Activated CD4-positive, CD25-positive, alpha-beta regulatory T cell treated with anti-CD3 and anti-CD28 coated beads, Interleukin-2, amount 50 U/mL, for 72 hours (primary cell): Measurements from ENCODE around the gene ALDH1B1.

ENCODE experiments used
- DNase-seq: peaks from one replicate; pipeline ENCODE4 v3.0.0; 2021

The ALDH1B1 gene

GRCh38 chr9:38417003-38417945 is 24.8 kb downstream of the ALDH1B1 start:
- peak; percentile 37 for DNase-seq

DNA sequence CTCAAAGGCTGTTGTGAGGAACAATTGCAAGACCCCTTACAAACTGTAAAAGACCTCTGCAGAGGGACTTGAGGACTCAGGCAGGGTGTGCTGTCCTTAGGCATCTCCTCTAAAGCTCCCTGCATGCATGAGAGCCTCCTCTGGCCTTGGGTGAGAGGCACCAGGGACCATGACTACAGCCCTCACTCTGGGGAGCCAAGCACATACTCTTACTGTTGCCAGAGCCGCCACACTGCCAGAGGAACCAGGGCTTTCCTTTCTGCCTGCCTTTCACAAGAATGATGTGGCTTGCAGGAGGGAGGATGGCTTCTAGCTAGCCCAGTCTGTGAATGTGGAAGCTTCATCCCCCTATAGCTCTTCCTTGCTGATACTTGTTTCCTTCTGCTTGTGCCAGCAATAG is 25.9 kb downstream of the ALDH1B1 start:
- DNase-seq: no peak

DNA sequence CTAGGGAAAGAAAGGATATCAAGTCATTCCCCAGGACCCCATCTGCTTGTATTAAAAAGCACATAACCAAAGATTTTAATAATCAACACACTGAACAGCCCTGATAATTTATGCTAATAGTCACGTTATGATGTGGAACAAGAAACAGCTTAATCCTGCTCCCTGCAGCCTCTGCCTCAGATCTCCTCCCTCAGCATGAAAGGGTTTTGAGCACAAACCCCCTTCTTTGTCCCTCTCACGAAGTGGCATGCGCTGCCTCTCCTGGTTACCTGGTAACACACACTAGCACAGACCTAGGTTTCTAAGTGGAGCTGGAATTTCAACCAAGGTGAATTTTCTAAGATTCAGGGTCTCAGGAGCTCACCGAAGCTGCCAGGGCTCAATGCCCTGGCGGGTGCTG is 26.7 kb downstream of the ALDH1B1 start:
- no peak for DNase-seq

- DNase-seq: no peak
These were observed 29.2 kb downstream of the ALDH1B1 start for GRCh38 chr9:38421498-38422211.

- DNase-seq: no peak
These were observed 30.2 kb downstream of the ALDH1B1 start for GRCh38 chr9:38422555-38423260.

GRCh38 chr9:38423273-38423972 is 30.9 kb downstream of the ALDH1B1 start:
- DNase-seq: no peak

DNA sequence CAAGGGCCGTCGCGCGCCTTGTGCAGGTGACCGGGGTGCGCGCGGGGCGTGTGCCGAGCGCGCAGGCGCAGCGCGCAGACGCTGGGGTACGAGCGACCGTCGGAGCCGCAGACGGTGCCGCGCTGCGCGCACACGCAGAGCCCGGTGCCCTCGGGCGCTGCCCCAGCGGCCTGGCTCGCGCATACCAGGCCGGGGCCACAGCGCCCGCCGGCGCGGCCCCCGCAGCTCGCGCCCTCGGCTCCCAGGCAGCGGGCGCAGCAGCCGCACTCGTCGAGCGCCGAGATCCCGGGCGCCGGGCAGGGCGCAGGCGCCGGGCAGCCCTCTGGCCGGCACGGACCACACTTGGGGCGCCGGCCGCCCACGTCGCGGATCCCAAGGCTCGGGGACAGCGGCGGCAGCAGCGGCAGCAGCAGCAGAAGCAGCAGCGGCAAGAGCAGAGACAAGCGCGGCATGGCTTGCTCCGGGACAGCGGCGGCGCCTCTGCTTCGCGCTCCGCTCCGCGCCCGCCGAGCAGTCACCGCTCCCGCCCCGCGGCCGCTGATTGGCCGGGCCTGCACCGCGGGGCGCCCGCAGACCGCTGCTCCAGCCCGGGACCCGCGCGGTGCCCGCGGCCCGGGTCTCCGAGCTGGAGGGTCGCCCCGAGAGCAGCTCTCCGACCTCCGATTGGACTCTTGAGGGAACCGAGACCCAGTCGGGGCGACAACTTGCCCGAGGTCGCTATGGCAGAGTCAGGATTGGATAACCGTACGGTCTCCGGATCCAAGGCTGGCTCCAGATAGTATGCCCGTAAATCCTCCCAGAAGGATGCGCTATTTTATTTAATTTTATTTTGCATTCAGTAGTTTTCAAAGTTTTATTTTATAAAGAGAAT is 31.7 kb downstream of the ALDH1B1 start, which contains the start of gene IGFBPL1:
Gene IGFBPL1, minus strand, starts transcription at position 482 of the 871 bp plus-strand sequence. Its CDS starts 30 bp downstream, at position 452.
- no peak for DNase-seq

GRCh38 chr9:38424918-38425317 is 32.4 kb downstream of the ALDH1B1 start:
- no peak for DNase-seq

GRCh38 chr9:38428062-38428461 is 35.6 kb downstream of the ALDH1B1 start:
- DNase-seq: no peak

GRCh38 chr9:38431116-38431515 is 38.6 kb downstream of the ALDH1B1 start:
- DNase-seq: no peak

- no peak for DNase-seq
These were observed 40.5 kb downstream of the ALDH1B1 start for GRCh38 chr9:38432922-38433510.

DNA sequence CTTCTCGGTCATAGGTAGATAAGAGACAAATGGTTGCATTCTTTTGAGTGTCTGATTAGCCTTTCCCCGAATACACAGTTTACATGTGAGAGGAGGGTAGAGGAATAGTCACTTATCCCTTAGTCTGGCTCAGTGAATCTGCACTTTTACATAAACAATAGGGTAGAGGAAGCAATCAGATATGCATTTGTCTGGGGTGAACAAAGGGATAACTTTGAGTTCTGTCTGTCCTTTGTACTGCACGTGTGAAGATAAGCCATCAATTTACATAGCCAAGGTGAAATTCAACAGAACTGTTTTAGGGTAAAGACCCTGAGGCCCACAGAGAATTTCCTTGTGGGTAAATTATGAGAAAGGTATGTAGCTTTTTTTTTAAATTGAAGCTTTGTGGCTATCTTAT is 41.9 kb downstream of the ALDH1B1 start:
- no peak for DNase-seq

DNA sequence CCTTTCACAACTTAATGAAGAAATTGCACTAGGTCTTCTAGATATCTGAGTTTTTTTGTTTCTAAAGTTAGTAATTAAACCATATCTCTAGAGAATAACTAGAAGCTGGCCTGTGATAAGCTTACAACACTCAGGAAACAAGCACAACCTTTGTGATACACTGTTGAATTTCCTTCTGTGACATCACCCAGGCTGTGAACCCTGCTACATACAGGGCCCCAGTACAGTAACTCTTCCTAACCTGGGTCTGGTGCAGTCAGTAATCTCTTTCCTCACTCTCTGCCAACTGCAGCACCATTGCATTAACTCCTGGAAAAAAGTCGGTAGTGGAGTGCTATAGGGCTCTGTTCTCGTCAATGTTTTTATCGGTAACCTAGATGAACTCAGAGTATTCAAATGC is 42.4 kb downstream of the ALDH1B1 start:
- DNase-seq: no peak

DNA sequence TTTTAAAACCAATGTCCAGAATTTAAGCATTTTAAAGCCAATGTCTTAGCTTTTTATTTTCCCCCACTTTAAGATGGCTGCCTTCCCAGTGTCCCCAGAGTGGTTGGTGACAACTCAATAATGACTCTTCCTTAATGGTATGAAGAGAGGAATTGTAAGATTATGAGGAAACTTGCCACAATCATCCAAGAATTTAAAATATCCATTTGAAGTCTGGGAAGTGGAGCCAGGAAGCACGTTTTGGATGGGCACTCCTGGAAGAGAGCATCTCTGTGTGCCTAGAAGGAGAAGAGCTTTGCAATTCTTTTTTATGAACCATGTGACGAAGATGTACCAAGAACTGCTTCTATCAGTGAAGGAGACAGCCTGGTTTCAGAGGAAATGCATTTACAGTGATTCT is 43.0 kb downstream of the ALDH1B1 start:
- DNase-seq: no peak

- no peak for DNase-seq
These were observed 44.2 kb downstream of the ALDH1B1 start for GRCh38 chr9:38436708-38437107.

DNA sequence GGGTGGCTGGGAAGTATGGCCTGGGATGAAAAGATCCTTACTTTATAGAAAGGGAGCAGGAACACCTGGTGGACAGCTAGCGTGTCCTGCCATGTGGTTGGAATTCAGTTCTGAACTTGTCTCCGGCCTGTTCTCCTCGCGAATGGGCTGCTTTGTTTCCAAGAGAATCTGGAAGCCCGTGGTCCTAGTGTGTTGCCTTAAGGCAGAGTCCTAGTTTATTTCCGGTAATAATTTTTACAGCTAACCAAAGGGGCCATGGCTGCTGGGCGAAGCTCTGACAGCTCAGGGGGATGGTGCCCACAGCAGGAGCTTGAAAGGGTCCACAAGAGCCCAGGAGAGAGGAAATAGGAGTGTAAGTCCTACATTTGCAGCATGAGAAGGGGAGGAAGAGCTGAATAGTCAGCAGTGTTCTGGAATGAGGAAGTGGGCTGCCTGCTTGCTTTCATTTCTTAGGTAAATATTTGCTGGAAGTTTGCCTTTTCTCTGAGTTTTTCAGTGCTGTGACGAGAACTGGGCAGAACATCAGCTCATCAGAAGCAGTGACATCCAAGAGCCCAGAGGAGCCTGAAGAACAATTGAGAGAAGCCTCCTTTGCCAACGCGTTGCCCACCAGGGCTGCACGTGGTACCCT is 44.8 kb downstream of the ALDH1B1 start:
- DNase-seq: no peak

- no peak for DNase-seq
These were observed 46.9 kb downstream of the ALDH1B1 start for GRCh38 chr9:38439291-38439915.

GRCh38 chr9:38439916-38440301 is 47.4 kb downstream of the ALDH1B1 start:
- DNase-seq: no peak

GRCh38 chr9:38440516-38440915 is 48.0 kb downstream of the ALDH1B1 start:
- no peak for DNase-seq
